GM12878 (cell line): ENCODE data around the gene AOPEP.

Source experiments
- CBFB ChIP-seq: IDR thresholded peaks from 2 replicates; pipeline ENCODE4 v1.6.1; 2016; ENCODE audit warnings: antibody characterized with exemption, low read depth
- CHD4 ChIP-seq: fragments of 200-600 bp; sonication (generic); IDR thresholded peaks from 2 replicates; pipeline ENCODE4 v1.6.1; 2016; ENCODE audit warnings: mild to moderate bottlenecking
- LARP7 ChIP-seq: fragments of 450-650 bp; IDR thresholded peaks from 2 replicates; pipeline ENCODE4 v1.6.1; 2017; ENCODE audit warnings: mild to moderate bottlenecking
- POLR2A ChIP-seq: IDR thresholded peaks from 2 replicates; pipeline ENCODE4 v1.6.1; 2011; ENCODE audit warnings: low read depth, mild to moderate bottlenecking, low read length
- REST ChIP-seq: IDR thresholded peaks from 2 replicates; pipeline ENCODE4 v1.6.1; 2012; ENCODE audit warnings: mild to moderate bottlenecking, low read depth, low read length
- USF2 ChIP-seq: IDR thresholded peaks from 2 replicates; pipeline ENCODE4 v1.6.1; 2011; ENCODE audit warnings: low read depth, low read length, improper control_type of control experiment, borderline replicate concordance
- TF ChIP-seq, protein P1 (sequence below), 3 experiments: IDR thresholded peaks in 2 of 3; conservative IDR thresholded peaks in 1 of 3; 2 replicates each; pipeline ENCODE4 v1.5.1; 2011; ENCODE audit warnings: low read depth in 3 of 3, low read length in 3 of 3, mild to moderate bottlenecking in 3 of 3, control low read depth in 2 of 3, moderate library complexity in 2 of 3, inconsistent platforms in 1 of 3, mixed read lengths in 1 of 3; ENCODE audit not compliant: control insufficient read depth in 2 of 3, insufficient read depth in 1 of 3; ENCODE audit errors: extremely low read depth in 1 of 3

DNA sequence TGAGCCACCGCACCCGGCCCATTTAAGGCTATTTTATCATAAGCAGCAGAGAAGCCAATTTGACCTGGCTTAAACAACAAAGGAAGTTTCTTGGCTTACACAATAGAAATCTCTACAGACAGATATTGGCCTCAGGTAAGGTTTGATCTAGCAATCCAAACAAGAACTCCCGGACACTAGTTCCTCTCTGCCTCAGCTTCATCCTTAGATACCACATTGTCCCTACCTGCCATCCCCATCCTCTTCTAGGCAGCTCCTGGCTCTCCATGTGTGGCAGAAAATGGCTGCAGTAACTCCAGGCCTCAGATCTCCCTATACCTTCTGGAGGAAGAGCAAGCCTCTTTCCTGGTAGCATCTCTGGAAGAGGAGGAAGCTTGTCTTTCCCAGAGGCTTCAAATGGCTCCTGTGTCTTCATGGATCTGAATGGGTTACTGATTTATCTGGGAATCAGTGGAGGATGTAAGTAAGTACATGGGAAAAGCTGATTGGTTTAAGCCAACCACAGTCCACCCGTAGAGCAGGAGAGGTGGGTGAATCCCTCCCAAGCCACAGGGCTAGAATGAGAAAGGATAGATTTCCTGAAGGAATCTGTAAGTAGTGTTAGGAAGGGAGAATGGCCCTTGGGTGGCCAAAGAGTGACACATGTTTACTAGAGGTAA lies 26.7 kb upstream of the AOPEP start:
- TF ChIP-seq CBFB = no peak
- no peak for TF ChIP-seq REST
- TF ChIP-seq USF2 = no peak
- TF ChIP-seq POLR2A = no peak
- TF ChIP-seq LARP7 = no peak
- TF ChIP-seq CHD4 = no peak
- TF ChIP-seq, protein P1, sequence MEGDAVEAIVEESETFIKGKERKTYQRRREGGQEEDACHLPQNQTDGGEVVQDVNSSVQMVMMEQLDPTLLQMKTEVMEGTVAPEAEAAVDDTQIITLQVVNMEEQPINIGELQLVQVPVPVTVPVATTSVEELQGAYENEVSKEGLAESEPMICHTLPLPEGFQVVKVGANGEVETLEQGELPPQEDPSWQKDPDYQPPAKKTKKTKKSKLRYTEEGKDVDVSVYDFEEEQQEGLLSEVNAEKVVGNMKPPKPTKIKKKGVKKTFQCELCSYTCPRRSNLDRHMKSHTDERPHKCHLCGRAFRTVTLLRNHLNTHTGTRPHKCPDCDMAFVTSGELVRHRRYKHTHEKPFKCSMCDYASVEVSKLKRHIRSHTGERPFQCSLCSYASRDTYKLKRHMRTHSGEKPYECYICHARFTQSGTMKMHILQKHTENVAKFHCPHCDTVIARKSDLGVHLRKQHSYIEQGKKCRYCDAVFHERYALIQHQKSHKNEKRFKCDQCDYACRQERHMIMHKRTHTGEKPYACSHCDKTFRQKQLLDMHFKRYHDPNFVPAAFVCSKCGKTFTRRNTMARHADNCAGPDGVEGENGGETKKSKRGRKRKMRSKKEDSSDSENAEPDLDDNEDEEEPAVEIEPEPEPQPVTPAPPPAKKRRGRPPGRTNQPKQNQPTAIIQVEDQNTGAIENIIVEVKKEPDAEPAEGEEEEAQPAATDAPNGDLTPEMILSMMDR (IDR thresholded peaks at IDR 0.05 in 2 of 3, conservative IDR thresholded peaks at IDR 0.05 in 1 of 3; ENCODE audit: control insufficient read depth in 2 of 3, extremely low read depth in 1 of 3, insufficient read depth in 1 of 3, low read depth in 3 of 3, low read length in 3 of 3) = no peak
